NCI-H2107 treated with DMSO at 0.1 percent for 48 hours (cell line): ENCODE results near the gene UBN2.
A peak's percentile ranks its signal among the peaks of the same experiment; 100 is the strongest.

Experiments
- DNase-seq: peaks from one replicate; lab custom pipeline; 2025; ENCODE audit not compliant: unreplicated experiment; lab: John Stamatoyannopoulos, UW

The UBN2 gene

GRCh38 chr7:139231513-139232376, 708 bp downstream of the UBN2 start:
- peak; percentile 35 for DNase-seq

GRCh38 chr7:139232377-139232717, 1.3 kb downstream of the UBN2 start:
- no peak for DNase-seq

- DNase-seq: no peak
Measured at GRCh38 chr7:139232904-139233303, 1.9 kb downstream of the UBN2 start.

- no peak for DNase-seq
Measured at GRCh38 chr7:139241258-139241657, 10.2 kb downstream of the UBN2 start.

- no peak for DNase-seq
Measured at GRCh38 chr7:139242741-139243281, 11.8 kb downstream of the UBN2 start.

- no peak for DNase-seq
Measured at GRCh38 chr7:139245401-139245800, 14.4 kb downstream of the UBN2 start.

- DNase-seq: no peak
Measured at GRCh38 chr7:139246494-139246893, 15.5 kb downstream of the UBN2 start.

GRCh38 chr7:139246905-139247304, 15.9 kb downstream of the UBN2 start:
- DNase-seq: no peak

GRCh38 chr7:139249179-139249810, 18.3 kb downstream of the UBN2 start:
- no peak for DNase-seq

GRCh38 chr7:139252451-139252850, 21.4 kb downstream of the UBN2 start:
- DNase-seq: no peak

- DNase-seq: no peak
Measured at GRCh38 chr7:139254281-139254680, 23.2 kb downstream of the UBN2 start.

- DNase-seq: no peak
Measured at GRCh38 chr7:139254728-139255127, 23.7 kb downstream of the UBN2 start.

GRCh38 chr7:139255290-139255689, 24.3 kb downstream of the UBN2 start:
- DNase-seq: no peak

GRCh38 chr7:139259142-139259541, 28.1 kb downstream of the UBN2 start:
- no peak for DNase-seq

GRCh38 chr7:139264220-139264619, 33.2 kb downstream of the UBN2 start:
- DNase-seq: no peak

- no peak for DNase-seq
Measured at GRCh38 chr7:139265673-139266072, 34.6 kb downstream of the UBN2 start.

GRCh38 chr7:139271718-139272628, 40.9 kb downstream of the UBN2 start:
- DNase-seq: no peak

GRCh38 chr7:139284252-139284896, 53.3 kb downstream of the UBN2 start:
- no peak for DNase-seq

GRCh38 chr7:139286144-139286543, 55.1 kb downstream of the UBN2 start:
- DNase-seq: no peak

- no peak for DNase-seq
Measured at GRCh38 chr7:139292821-139293220, 61.8 kb downstream of the UBN2 start.

GRCh38 chr7:139293534-139293933, 62.5 kb downstream of the UBN2 start:
- no peak for DNase-seq
